Stimulated activated CD4-positive, alpha-beta T cell treated with anti-CD3 and anti-CD28 coated beads, Interleukin-1b, Interleukin-23, amount 100 ng/mL, for 24 hours (primary cell): Measurements from ENCODE around the gene DTX3.
"Not testable (repeated sequence)": the region's sequence is repeated elsewhere in the genome, so short reads cannot be mapped to it uniquely, and the experiment has no call there.

ENCODE experiments used
- DNase-seq, 4 experiments: peaks; one replicate each; pipeline ENCODE4 v3.0.0-alpha.2; 2020; ENCODE audit warnings: low read depth in 4 of 4, low spot score in 1 of 4

The DTX3 gene

DNA sequence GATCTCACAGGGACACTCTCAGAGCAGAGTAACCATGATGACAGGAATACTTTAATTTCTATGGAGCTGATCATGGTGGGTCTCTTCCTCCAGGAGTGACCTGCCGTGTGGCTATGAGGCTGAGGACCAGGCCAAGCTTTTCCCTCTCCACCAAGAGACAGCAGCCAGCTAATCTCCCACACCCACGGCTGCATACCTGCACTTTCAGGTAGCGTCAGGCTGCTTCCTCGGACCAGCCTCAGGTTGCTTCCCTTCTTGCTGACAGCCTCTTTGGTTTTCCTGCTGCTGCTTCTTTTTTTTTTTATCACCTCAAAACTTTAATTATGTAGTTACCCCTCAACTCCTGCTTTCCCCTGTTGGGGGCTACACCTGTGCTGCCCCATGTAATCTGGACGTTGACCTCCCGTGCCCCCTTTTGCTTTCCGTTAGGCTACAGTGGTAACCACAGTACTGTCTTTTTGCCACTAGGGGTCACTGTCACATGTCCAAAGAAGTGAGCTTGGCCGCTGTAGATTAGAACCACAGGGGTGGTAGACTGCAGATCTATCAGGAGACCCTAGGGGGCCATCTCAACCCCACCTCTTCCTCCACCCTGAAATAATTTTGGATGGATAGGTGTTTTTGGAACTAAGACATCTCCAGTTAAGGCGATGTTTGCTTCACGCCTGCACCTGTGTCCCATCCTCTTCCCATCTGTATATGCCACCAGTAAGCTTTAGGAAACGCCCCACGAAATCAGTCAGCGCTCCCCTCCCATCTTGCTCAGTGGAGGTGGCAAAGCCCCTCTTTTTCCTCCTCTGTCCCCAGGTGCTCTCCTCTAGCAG is 21.4 kb upstream of the DTX3 start:
- DNase-seq = peak; percentile 30 to 47 (median 37)

DNA sequence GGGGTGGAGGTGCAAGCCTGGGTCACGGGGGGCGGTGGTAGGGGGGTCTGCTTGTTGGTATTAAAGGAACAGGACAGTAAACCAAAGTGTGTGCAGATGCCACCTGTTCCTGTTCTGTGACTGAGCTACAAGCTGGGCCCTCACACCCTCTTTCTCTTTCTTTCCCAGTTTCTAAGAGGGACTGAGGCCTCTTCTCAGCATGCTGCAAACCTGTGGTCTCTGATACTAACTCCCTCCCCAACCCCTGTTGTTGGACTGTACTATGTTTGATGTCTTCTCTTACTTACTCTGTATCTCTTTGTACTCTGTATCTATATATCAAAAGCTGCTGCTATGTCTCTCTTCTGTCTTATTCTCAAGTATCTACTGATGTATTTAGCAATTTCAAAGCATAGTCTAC is 20.6 kb upstream of the DTX3 start:
- no peak for DNase-seq

DNA sequence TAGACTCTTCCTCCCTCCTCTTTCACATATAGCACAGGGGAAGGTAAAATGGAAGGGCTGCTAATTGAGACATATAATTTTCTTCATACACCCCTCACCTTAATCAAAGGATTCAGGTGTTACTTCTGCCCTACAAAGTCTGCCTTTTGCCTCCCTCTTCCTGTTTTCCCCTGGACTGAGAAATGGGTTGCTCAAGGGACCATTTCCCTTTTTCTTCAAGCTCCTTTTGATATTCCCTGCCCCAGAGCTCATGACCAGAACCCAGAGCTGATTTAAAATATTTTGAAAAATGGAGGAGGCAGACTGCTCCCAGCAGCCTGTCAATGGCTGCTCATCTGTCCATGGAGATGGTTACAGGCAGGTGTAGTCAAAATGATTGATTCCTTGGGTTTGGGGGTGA is 19.9 kb upstream of the DTX3 start:
- no peak for DNase-seq

DNA sequence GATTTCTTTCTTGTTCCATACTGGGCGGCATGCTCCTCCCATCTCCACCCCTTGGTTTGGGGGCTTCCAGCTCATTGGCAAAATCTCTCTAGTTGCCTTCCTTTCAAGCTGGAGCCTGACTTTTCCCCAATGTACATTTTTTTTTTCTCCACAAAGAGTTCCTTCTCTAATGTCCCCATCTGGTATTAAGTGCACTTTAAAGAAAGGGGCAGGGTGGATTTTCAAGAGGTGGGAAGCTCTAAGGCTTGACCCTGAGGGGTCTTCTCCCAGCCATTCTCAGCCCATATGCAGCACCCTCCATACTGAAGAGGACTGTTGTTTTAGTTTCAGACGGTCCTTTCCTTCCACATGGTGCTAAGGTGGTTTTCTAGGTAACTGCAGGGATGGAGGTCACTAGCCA is 19.5 kb upstream of the DTX3 start:
- no peak for DNase-seq

DNA sequence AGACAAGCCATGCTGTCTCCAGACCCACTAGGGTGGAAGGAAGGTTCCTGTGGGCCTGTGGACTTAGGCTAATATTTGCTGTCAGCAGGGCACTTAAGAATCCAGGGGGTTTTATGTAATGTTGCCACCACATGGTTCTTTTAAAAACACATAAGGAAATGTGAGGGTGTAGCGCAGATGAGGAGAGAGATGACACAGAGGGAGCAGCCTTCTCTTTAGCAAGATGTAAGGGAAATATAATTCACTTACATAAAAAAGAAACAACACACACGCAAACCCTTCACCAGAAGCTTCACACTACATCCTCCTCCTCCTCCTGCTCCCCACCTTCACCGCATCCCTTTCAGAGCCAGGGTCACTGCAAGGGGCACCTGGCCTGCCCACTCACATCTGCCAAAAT is 18.5 kb upstream of the DTX3 start:
- no peak for DNase-seq

DNA sequence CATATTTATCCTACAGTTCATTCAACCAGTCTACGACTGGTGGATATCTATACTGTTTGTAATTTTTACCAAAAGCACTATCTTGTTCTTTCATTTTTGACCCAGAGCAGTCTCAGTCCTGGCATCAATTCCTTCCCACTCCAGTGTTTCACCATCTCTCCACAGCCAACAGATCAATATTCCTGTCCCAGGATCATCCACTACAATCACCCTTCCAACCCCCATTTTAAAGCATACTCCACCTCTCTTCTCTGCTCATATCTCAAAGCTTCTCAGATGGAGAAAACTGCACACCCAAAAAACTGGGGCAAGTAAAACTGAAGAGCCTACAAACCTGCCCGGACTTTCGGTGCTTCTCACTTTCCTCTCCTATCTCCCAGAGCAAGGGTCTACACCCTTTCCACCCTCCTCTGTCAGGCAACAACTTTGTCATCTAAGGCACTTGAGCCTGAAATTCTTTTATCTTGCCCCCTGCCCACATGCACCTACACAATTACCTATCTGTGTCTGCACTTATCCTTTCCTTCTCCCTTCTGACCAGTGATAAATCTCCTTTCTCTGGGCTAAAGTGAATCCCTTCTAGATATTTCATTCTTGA is 17.7 kb upstream of the DTX3 start:
- no peak for DNase-seq

DNA sequence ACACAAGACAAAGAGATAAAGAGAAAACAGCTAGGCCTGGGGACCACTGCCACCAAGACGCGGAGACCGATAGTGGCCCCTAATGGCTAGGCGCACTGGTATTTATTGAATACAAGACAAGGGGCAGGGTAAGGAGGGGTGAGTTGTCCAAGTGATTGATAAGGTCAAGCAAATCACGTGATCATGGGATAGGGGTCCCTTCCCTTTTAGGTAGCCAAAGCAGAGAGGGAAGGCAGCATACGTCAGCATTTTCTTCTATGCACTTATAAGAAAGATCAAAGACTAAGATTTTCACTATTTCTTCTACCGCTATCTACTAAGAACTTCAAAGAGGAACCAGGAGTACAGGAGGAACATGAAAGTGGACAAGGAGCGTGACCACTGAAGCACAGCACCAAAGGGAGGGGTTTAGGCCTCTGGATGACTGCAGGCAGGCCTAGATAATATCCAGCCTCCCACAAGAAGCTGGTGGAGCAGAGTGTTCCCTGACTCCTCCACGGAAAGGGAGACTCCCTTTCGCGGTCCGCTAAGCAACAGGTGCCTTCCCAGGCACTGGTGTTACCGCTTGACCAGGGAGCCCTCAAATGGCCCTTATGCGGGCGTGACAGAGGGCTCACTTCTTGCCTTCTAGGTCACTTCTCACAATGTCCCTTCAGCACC is 15.5 kb upstream of the DTX3 start:
- DNase-seq = not testable (repeated sequence)

DNA sequence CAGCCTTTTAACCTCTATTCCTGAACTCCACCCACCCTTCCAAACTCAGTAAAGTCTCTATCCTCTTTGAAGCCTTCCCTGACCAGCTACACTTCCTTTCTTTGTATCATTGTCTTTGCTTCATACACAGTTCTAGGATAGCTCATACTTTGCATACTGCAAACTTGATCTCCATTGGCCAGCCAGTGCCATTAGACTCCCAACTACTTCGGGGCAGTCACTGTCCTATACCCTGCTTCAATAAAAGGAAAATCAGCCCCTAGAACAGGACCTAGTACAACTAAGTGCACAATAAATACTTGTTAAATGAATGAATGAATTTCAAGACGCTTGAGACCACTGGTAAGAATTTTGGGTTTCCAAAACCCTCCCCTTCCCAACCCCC is 14.2 kb upstream of the DTX3 start:
- no peak for DNase-seq

DNA sequence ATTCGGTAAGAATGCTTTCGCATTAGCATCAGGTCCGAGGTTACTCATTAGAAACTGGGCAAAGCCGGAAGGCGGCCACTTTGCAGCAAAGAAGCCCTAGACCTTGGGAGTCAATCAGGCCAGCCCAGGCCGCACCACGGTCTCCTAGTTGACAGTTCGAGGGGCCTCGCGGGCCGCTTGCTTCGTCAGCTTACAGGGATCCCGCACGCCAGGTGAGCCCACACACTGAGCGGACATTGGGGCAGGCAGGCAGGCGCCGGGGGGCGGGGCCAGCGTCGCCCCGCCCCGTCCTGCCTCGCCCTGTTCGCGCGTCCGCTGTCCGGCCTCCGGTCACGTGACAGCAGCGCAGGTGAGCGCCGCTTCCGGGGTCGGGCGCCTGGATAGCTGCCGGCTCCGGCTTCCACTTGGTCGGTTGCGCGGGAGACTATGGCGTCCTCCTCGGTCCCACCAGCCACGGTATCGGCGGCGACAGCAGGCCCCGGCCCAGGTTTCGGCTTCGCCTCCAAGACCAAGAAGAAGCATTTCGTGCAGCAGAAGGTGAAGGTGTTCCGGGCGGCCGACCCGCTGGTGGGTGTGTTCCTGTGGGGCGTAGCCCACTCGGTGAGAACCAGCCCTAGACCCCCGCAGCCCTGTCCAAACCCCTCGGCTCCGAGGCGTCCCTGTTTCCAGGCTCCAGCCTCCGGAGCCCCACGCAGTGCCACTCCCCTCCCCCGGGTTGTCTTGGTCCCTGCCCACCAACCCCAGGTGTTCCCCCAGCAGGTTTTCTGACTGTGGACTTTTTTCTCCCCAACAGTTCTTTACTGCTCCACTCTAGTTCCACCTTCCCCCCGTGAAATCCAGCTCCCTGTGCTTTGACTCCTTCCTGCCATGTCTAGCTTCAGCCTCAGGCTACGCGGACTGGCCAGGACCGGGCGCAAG is 13.5 kb upstream of the DTX3 start, which contains the start of gene PIP4K2C:
TSS of gene PIP4K2C (plus strand) at position 329 of the 918 bp plus-strand sequence. CDS start at position 427, 98 bp downstream.
- DNase-seq = peak; percentile 43 to 74 (median 56)

DNA sequence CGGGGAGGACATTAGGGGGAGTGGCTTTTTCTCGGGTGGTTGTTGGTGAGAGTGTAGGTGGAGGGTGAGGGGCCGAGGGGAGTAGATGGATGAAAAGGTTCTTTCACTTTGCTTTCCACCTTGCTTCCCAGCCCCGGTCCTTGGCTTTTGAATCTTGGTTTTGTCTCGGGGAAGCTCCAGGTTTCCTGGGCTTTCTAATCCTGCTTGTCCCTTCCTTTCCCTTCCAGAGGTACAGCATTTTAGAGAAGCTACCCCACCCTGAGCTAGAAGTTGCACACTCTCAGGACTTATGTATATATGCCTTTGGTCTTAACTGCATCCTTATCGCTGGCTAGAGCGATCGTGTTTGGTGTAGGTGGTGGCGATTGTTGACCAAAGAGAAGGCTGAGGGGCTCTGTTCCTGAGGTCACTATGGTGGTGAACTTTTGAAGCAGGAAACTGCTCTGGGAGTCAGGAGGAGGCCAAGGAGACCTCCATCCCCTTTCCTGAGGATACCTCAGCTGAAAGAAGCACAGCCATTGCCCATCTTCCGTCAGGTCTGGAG is 12.8 kb upstream of the DTX3 start:
- DNase-seq = no peak

DNA sequence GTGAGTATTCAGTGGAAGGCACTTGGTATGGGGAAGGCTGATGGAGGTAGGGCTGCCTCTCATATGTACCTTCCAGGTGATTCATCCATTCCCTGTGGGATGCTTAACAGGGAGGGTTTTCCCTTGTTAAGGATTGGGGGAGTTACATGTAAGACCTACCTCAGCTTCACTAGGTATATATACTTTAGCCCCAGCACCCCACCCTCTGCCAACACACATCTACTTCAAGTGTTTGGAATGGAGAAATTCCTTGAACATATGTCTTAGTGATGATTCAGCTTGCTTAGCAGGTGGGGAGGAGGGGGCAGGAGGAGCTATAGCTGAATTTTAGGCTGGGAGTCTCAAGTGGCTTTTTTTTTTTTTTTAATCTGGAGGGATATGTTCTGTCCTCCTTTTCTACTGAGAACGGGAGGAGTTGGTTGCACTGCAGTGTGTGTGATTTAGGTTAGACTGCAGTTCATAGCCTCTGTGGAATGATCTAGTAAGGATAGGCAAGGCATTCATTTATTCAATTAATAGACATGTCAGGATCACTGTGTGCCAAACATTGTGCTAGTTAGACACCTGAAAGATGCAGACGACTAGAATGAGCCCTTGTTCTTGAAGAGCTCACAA is 12.0 kb upstream of the DTX3 start:
- DNase-seq = no peak

DNA sequence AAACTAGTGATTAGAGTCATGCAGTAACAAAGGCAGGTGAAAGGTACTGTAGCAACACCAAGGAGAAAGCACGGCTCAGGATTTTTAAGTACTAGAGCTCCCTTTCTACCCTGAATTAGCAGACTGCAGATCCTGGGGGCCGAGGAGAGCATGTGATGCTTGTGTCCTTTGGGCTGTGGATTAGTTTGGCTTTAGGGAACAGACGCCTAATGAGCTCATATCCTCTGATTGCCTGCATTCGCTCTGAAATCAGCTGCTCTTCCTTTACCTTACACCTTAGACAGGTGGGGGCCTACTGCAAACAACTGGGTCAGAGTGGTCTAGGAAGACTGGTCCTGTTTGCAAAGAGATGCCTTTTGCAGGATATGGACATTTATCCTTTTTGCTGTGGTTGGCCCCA is 11.4 kb upstream of the DTX3 start:
- no peak for DNase-seq

DNA sequence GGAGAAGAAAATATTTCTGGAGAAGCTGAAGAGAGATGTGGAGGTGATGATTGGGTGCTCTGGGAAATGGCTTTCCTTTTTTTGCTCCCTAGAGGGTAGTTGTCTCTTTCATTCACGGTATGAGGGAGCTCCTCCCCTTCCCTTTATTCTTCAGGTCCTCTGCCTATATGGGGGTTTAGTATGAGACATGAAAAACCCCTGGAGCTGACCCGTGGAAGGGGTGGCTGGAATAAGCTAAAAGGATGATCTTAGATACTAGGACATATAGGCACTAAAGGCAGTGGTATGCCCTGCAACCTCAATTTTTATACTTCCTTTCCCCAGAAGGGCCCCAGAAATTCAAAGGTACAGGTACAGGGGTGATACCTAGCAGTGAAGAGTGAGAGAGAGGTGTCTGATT is 4.2 kb upstream of the DTX3 start:
- DNase-seq = no peak

DNA sequence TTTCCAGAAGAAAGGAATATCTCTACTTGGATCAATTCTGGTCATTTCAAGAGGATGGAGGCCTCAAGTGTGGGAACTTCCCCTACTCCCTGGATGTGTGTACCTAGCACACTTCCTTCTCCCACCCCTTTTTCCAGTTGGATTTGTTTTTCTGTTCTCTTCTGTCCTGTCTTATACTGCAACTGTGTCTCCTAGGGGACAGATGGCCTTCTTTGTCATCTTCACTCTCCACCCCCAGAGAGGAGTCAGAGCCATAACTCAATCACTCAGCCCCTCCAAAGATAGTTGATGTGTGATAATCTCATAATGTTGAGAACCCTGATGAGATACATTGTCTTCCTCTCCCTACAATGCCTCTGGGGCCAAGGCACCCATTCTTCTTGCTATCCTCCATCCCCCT is 2.1 kb upstream of the DTX3 start:
- DNase-seq = no peak

DNA sequence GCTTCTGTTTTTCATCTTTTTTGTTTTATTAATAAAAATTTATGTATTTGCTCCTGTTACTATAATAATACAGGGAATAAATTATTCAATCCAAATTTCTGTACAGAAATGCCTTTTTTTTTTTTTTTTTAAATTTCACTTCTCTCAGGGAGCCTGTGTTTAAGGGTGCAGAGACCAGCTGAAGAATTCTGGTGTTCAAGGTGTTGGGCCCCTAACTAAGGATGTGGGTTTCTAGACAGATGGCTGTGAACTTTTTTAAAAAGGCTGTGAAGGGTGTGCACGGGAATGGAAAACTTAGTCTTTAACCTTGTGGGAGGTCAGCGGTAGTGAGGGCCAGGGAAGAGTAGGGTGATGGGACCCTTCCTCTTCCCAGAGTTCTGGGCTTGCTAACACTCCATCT is 1.3 kb upstream of the DTX3 start:
- DNase-seq = no peak

DNA sequence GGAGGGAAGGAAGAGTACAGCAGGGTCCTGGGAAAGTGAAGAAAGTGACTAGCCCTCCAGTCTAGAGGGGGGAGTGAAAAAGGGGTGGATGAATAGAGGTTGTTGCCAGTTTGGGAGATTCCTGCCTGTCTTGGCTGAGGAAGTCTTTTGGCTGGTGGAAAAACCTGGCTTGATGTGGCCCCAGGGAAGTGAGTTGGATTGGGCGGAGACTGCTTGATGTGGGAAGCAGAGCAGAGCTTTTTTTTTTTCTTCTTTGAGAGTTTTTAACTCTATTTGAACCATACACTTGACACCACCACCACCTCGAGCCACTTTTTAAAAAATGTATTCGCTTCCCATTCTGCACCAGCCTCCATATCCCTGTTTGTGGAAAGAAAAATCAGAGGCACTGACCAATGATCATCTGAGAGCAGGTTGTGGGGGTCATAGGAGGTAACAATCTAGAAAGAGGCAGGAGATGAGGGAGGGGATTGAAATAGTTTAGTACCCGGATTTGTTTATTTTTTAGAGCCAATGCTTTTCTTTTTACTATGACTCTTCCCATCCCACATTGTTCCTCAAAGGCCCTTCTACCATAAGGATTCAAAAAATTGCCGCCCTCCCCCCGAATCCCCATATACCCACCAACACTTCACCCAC is 690 bp upstream of the DTX3 start:
- no peak for DNase-seq

DNA sequence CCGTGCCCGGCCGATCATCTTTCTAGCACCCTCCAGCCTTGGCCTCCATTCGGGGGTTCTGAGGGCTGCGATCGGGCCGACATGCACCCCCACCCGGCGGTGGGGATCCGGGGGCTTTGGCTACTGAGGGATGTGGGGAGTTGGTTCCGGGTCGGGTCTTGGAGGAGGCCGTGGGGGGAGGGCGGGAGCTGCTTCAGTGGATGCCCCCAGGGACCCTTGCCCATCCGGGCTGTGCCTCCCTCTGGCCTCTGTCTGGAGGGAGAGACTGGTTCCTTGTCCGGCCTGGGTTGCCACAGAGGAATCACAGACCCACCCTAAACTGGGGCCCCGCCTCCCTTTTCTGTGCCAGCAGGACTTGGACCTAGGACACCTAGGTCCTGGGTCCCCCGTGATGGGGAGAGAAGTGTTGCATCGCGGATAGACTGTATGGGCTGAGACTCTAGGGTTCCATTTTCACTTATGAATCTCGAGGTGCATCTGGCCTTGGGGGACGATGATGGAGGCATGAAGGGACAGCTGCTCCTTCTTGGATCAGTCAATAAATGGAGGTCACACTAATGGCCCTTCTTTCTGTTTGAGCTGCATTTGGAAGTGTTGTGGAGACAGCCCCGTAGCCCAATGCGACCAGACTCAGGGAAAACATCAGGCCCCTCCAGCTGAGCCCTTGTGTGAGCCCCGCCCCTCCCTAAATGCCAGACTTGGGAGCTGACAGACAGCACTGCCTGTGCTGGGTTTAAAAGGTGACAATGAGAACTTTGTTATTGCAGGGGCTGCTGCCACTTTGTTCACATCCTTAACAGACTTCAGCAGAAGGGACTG is 577 bp downstream of the DTX3 start:
- DNase-seq = no peak

DNA sequence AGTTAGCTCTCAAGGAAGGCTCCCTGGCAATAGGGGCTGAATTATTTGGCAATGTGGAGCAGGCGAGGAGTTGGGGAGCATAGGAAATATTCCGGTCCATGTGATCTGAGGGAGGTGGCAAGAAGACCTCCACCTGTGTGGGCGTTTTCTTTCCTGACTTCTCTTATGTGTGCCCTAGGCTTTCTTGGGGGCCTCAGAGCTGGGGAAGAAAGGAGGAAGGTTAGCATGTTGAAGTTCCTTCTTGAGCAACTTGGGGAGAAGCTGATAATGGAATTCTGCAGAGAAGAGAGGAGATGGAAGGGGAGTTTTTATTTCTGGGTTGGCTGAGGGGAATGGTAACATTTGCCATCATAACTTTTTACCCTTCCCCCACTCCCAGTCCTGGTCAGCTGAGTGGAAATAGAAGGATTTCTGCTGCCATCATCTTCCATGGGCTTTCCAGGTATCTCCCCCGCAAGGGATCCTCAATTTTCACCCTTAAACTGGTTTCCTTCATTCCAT is 1.2 kb downstream of the DTX3 start:
- no peak for DNase-seq

DNA sequence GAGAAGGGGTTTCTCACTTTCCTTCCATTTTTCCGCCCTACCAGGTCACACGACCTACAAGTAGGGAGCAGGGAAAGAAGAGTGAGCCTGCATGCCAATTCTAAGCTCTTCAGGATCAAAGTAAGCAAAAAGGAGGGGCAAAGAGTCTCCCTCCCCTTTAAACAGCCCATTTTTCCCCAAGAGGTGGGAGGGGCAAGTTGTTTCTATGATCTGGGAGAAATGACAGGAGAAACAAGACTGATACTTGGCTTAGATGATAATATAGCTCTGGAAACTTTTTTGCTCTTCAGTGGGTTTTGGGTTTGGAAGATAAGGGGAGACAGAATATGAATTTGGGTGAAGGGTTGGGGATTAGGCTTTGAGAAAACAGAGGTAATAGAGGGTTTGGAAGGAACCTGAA is 1.8 kb downstream of the DTX3 start:
- DNase-seq = no peak
